Fibroblast of villous mesenchyme (primary cell): ENCODE results near the gene OMA1. TPM values are rescaled to one million over a fixed set of nuclear protein-coding genes. Genes with fewer than 3 reads are reported as not detected.
A peak's percentile ranks its signal among the peaks of the same experiment; 100 is the strongest.

Experiments used
- DNase-seq: peaks from one replicate; pipeline ENCODE4 v3.0.0-alpha.2; 2010; ENCODE audit warnings: low read depth
- H3K4me3 ChIP-seq: 2 replicates; pipeline ENCODE4 v1.5.1; 2011; ENCODE audit warnings: low read depth, mild to moderate bottlenecking, low read length
- total RNA-seq: library from RNA; depleted of rRNA; stranded (reverse); fragments of >200 nt; gene quantifications from 2 replicates; pipeline ENCODE4 v1.2.3, GENCODE V29; 2012
- TF ChIP-seq, protein P1 (sequence below): IDR thresholded peaks from 2 replicates; pipeline ENCODE4 v1.5.1; 2012; ENCODE audit warnings: low read depth, mild to moderate bottlenecking, low read length; ENCODE audit not compliant: insufficient read depth

OMA1 gene
- total RNA-seq, 1 donor = 26.8 TPM

DNA sequence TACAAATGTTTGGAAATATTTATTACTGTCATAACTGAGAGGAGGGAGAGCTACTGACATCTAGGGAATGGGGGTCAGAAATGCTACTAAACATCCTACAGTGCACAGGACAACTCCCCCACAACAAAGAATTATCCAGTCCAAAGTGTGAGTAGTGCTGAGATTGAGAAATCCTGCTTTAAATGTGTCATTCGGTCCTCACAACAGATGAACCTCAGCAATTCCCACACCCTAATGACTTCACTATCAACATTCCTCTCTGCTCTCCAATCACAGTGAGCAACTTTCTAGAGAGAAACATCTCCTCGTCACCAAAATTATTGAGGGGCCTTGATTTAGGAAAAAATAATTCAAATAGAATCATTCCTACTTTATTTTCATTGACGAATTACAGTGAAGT, 18.0 kb downstream of the OMA1 start:
- TF ChIP-seq, protein P1, sequence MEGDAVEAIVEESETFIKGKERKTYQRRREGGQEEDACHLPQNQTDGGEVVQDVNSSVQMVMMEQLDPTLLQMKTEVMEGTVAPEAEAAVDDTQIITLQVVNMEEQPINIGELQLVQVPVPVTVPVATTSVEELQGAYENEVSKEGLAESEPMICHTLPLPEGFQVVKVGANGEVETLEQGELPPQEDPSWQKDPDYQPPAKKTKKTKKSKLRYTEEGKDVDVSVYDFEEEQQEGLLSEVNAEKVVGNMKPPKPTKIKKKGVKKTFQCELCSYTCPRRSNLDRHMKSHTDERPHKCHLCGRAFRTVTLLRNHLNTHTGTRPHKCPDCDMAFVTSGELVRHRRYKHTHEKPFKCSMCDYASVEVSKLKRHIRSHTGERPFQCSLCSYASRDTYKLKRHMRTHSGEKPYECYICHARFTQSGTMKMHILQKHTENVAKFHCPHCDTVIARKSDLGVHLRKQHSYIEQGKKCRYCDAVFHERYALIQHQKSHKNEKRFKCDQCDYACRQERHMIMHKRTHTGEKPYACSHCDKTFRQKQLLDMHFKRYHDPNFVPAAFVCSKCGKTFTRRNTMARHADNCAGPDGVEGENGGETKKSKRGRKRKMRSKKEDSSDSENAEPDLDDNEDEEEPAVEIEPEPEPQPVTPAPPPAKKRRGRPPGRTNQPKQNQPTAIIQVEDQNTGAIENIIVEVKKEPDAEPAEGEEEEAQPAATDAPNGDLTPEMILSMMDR = no peak

DNA sequence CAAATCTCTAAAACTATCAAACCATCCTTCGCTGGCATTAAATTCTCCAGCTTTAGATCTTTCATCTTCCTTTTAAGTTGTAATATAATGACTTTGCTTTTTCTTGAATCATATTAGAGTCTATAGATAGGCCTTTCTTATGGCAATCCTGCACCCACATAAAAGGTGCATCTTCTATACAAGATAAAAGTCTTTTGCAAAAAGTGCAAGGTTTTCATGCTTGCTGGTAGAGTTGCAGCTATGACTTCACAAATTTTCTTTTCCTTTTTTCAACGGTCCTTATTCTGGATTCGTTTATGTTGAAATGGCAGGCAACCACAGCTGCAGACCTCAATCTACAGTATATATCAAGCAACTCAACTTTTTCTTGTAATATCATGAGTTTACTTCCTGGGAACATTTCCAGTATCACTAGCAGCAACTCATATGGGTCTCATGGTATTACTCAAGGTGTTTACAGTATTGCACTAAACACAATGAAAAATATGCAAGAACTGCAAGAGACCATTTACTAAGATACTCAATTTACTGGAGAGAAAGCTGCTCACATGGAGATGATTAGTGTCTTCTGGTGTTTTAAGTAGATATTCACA, 22.1 kb downstream of the OMA1 start:
- no peak overlapping the region for H3K4me3 ChIP-seq
- peak; percentile 81 for DNase-seq
- TF ChIP-seq, protein P1 = no peak

More for the DNA sequence above, 18.0 kb downstream of the OMA1 start:
- DNase-seq = peak; percentile 90
- no peak overlapping the region for H3K4me3 ChIP-seq

DNA sequence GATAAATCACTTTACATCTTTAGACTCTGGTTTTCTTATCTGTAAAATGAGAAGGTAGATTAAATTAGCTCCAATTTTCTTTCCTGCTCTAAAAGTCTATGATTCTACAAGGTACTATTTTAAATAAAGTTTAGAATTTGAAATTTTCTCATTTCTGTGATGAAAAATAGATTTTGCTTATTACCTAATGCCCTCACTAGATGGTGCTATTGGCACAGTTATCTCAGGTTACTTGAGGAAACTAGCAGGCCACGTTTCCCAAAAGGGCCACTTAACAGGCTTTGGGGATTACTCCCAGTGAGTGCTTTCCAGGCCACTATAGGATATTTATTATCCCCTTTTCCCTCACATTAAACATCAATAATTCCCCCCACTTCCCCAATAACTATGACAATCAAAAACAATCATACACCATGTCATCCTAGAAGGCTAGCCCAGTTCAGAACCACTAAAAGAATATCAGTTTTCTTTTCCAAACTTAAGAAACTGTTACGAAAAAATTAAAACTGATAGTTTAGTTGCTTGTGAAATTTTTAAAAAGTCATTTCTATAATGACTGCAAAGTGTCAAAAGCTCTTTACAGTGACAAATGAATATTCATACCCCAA, 30.6 kb downstream of the OMA1 start:
- TF ChIP-seq, protein P1 = peak; percentile 62
- H3K4me3 ChIP-seq = no peak overlapping the region
- DNase-seq = peak; percentile 88

DNA sequence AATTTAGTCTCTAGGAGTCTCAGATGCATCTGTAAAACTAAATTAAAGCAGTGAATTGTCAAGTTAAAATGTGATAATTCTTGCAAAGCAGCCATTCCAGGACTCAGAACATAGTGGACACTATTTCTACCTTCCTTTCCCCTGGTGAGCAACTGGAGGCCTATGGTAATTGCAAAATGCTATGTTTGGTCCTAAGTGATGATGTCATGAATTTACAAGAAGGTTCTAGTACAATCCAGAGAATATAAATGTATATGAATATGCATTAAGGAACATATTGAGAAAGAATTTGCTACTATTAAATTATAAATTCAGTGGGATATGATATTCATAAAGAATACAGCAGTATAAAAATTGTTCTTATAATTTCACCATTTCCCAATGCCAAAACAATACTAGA, 32.6 kb downstream of the OMA1 start:
- TF ChIP-seq, protein P1 = no peak
- no peak for DNase-seq
- no peak overlapping the region for H3K4me3 ChIP-seq

DNA sequence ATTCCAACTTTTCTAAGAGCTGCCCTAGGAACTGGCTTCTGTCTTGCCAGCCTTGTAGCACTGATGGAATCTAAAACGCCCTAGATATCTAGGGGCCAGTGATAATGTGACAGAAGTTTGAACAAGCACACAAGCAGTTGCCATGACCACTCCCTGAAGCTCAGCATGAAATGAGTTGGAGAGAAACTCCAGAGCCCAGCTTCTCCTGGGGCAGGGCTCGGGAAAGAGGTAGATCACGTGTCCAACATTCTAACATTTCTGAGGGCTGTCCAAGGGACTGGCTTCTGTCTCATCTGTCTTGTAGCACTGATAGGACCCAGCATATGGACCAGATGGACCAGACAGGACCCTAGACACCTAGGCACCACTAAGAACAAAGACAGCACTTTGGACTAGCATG, 37.9 kb downstream of the OMA1 start:
- TF ChIP-seq, protein P1 = no peak
- no peak for DNase-seq
- H3K4me3 ChIP-seq = no peak overlapping the region

DNA sequence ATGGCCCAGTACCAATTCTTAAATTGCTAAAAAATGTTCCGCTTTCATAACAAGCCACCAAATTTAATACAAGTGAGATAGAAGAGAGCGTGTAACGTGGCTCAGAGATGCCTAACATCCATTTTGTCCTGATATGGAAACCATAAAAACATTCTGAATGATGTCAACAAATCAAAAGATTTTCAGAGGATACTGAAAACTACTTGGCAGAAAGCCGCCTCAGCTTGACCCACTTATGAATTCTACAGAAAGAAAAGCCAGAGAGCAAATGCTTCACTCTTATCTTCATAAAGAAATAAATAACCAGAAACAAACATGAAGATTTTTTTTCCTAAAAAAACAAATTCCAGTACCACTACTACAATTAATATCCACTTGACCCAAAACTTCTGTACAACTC, 41.2 kb downstream of the OMA1 start:
- no peak for DNase-seq
- H3K4me3 ChIP-seq = no peak overlapping the region
- TF ChIP-seq, protein P1 = no peak

DNA sequence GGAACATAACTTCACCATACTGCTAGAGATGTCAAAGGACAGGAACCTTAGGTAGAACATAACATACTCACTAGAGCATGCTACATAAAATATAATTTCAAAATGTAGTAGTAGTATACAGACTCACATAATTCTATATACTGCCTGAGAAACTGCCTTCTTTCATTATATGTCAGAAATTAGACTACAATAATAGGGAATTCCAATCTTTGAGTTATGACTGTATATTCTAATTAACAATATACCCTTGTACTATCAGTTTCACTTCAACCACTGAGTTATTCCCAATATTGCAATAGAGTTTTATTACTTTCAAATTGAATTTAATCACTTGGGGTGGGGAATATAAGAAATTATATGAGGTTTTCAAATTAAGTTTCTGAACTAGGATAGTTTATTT, 44.0 kb downstream of the OMA1 start:
- TF ChIP-seq, protein P1 = no peak
- no peak for DNase-seq
- H3K4me3 ChIP-seq = no peak overlapping the region
